B cell (primary cell): ENCODE results near the gene PGGHG.

Source experiments
- CTCF ChIP-seq: fragments of 200-600 bp; IDR thresholded peaks from one replicate; pipeline ENCODE4 v1.8.0; 2022; ENCODE audit warnings: antibody characterized with exemption, mild to moderate bottlenecking
- EZH2 ChIP-seq: IDR thresholded peaks from 2 replicates; pipeline ENCODE4 v1.6.1; 2012; ENCODE audit warnings: borderline replicate concordance, low read depth, mild to moderate bottlenecking, moderate library complexity, low read length; ENCODE audit not compliant: insufficient read depth, poor library complexity, severe bottlenecking

GRCh38 chr11:304915-305843, 16.3 kb downstream of the PGGHG start:
- TF ChIP-seq CTCF: peak; percentile 67
- no peak for TF ChIP-seq EZH2
